Activated gamma-delta T cell (primary cell): ENCODE measurements around the gene TNNI2.

Source experiments
- DNase-seq: peaks from one replicate; lab custom pipeline; 2025; lab: John Stamatoyannopoulos, UW

TNNI2 gene

GRCh38 chr11:1834779-1835670, 3.8 kb upstream of the TNNI2 start, which contains the start of gene SYT8:
TSS of gene SYT8 (plus strand) at chr11:1834990. CDS start at chr11:1835106, 116 bp downstream.
- DNase-seq = no peak

- DNase-seq = no peak
These were observed 3.1 kb upstream of the TNNI2 start for GRCh38 chr11:1835671-1836010.

GRCh38 chr11:1836011-1836945, 2.5 kb upstream of the TNNI2 start:
- DNase-seq = no peak

GRCh38 chr11:1837171-1838076, 1.4 kb upstream of the TNNI2 start:
- DNase-seq = peak; percentile 37

- DNase-seq = no peak
These were observed 730 bp upstream of the TNNI2 start for GRCh38 chr11:1838077-1838425.

- DNase-seq = no peak
These were observed 583 bp downstream of the TNNI2 start for GRCh38 chr11:1839204-1839923.

- DNase-seq = no peak
These were observed 1.4 kb downstream of the TNNI2 start for GRCh38 chr11:1839924-1840779.

GRCh38 chr11:1840780-1841480, 2.1 kb downstream of the TNNI2 start:
- DNase-seq = no peak

GRCh38 chr11:1841511-1842148, 2.8 kb downstream of the TNNI2 start:
- DNase-seq = no peak

- no peak for DNase-seq
These were observed 3.6 kb downstream of the TNNI2 start for GRCh38 chr11:1842149-1843097.

- no peak for DNase-seq
These were observed 4.3 kb downstream of the TNNI2 start for GRCh38 chr11:1843098-1843473.

GRCh38 chr11:1843796-1844195, 5.0 kb downstream of the TNNI2 start:
- DNase-seq = no peak

GRCh38 chr11:1844221-1845094, 5.7 kb downstream of the TNNI2 start:
- DNase-seq = no peak

- no peak for DNase-seq
These were observed 6.3 kb downstream of the TNNI2 start for GRCh38 chr11:1845095-1845429.

- no peak for DNase-seq
These were observed 7.0 kb downstream of the TNNI2 start for GRCh38 chr11:1845561-1846452.

GRCh38 chr11:1846453-1846932, 7.7 kb downstream of the TNNI2 start:
- DNase-seq = no peak
